ENCODE data around the gene DOK7.
"Not testable (repeated sequence)": the region's sequence is repeated elsewhere in the genome, so short reads cannot be mapped to it uniquely, and the experiment has no call there.

The DOK7 gene

GRCh38 chr4:3533423-3533820 lies 70.3 kb downstream of the DOK7 start:
- DNase-seq (ENCODE audit: low spot score) = no peak

GRCh38 chr4:3535812-3536211 lies 72.7 kb downstream of the DOK7 start:
- not testable (repeated sequence) for DNase-seq (ENCODE audit: low spot score)

GRCh38 chr4:3538906-3539305 lies 75.8 kb downstream of the DOK7 start:
- DNase-seq (ENCODE audit: low spot score) = not testable (repeated sequence)

GRCh38 chr4:3543415-3543814 lies 80.3 kb downstream of the DOK7 start:
- DNase-seq (ENCODE audit: low spot score) = not testable (repeated sequence)

Data from D341Med (cell line).